Stimulated activated naive CD8-positive, alpha-beta T cell treated with anti-CD3 and anti-CD28 coated beads, Interleukin-15, Interleukin-2, amounts not matched to agents 100 U/mL and 50 U/mL, for 24 hours (primary cell): Measurements from ENCODE around the gene WNT8B.
A peak's percentile ranks its signal among the peaks of the same experiment; 100 is the strongest.

Experiments
- ATAC-seq: fragments of 150-1000 bp; cut with Tn5 transposase; one replicate; pipeline ENCODE4 v1.10.0; 2021
- DNase-seq: peaks from one replicate; pipeline ENCODE4 v3.0.0; 2021

WNT8B gene, protein sequence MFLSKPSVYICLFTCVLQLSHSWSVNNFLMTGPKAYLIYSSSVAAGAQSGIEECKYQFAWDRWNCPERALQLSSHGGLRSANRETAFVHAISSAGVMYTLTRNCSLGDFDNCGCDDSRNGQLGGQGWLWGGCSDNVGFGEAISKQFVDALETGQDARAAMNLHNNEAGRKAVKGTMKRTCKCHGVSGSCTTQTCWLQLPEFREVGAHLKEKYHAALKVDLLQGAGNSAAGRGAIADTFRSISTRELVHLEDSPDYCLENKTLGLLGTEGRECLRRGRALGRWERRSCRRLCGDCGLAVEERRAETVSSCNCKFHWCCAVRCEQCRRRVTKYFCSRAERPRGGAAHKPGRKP

GRCh38 chr10:100462709-100463108 lies at the start of gene WNT8B:
WNT8B (plus strand) TSS chr10:100463009; CDS start chr10:100463169, 160 bp downstream.
- no peak for ATAC-seq
- DNase-seq: no peak

GRCh38 chr10:100413173-100413572 lies 49.6 kb upstream of the WNT8B start:
- no peak for ATAC-seq

GRCh38 chr10:100419911-100420449 lies 42.8 kb upstream of the WNT8B start:
- no peak for ATAC-seq
- no peak for DNase-seq

More at GRCh38 chr10:100413173-100413572, 49.6 kb upstream of the WNT8B start:
- DNase-seq: no peak

DNA sequence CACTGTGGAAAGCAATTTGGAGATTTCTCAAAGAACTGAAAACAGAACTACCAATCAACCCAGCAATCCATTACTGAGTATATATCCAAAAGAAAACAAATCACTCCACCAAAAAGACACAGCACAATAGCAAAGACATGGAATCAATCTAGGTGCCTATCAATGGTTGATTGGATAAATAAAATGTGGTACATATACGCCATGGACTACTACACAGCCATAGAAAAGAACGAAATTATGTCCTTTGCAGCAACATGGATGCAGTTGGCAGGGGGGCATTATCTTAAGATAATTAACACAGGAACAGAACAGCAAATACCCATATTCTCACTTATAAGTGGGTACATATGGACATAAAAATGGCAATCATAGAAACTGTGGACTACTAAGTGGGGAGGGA lies 35.4 kb upstream of the WNT8B start:
- DNase-seq (no peak), ATAC-seq (no peak)

DNA sequence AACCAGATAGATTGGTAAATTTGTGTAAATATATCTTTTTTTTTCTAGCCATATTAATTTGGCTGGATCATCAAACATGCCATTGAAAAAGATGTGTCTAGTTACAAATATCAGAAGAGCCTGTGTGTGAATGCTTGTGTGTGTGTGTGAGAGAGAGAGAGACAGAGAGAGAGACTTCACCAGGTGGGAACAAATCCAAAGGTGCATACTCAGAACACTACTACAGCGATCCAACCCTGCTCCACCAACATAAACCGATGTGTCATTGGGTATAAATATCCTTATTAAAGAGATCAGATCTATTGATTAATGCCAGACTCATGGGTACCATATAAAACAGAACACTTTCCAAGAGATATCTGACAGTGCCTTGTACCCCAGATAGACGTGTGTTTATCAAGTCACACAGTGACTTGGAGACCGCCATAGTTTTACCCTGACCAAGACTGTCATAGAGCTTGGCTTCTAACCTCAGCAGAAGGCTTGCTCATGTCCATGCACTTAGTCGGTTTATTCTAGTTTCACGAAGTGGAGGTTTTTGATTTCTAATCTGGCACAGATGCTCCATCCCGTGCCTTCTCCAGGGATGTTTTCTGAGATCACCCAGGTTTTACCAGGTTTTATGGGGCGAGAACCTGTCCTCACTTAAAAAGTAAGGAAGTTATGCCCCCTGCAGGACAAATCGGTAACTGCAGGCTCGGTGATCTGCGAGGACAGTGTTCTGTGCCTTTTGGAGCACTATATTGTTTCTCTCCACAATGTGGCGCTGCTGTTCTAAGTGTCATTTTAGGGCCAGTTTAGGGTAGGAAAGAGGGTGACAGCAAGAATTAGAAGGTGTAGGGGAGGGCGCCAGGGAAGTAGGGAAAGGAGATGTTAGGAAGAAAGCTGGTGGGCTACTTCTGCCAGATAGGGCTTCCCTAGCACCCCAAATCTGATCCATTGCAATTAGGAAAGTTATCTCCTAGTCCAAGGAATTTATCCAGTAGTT lies 29.3 kb upstream of the WNT8B start:
- DNase-seq (peak; percentile 97), ATAC-seq (peak; percentile 97)

- ATAC-seq (no peak), DNase-seq (no peak)
Observed at GRCh38 chr10:100436255-100436654, 26.6 kb upstream of the WNT8B start.

- no peak for ATAC-seq
- no peak for DNase-seq
Observed at GRCh38 chr10:100438674-100439315, 24.0 kb upstream of the WNT8B start.

DNA sequence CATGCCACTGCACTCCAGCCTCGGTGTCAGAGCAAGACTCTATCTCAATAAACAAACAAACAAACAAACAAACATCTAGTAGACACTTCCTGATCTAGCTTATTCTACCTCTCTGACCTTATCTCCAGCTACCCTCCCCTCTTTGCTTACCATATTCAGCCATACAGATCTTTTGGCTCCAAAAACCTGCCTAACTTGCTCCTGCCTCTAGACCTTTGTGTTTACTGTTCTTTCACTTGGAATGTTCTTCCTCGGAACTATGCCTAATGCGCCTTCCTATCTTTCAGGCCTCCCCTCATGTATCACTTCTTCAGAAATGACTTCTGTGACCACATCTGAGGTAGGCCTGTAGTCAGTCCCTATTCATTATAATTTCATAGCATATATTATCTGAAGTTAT lies 20.3 kb upstream of the WNT8B start:
- DNase-seq (no peak), ATAC-seq (no peak)

DNA sequence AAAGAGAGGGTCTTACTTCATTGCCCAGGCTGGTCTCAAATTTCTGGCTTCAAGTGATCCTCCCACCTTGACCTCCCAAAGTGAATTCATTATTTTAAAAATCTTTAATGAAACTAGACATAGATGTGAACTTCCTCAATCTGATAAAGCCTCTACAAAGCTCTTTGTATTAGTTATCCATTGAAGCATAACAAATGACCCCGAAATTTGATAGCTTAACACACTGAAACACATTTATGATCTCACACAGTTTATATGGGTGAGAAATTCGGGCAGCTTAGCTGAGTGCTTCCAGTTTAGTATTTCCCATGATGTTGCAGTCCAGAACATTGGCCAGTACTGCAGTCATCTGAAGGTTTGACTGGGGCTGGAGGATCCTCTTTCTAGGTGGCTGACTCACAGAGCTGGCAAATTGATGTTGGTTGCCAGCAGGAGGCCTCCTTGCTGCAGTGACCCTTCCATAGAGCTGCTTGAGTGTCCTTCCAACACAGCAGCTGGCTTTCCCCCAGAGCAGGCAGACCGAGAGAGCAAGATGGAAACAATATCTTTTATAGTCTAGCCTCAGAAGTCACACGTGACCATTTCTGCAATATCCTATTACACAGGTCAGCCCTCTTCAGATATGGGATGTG lies 16.6 kb upstream of the WNT8B start:
- ATAC-seq (no peak), DNase-seq (no peak)

- ATAC-seq: no peak
- no peak for DNase-seq
Observed at GRCh38 chr10:100447663-100448062, 15.1 kb upstream of the WNT8B start.

DNA sequence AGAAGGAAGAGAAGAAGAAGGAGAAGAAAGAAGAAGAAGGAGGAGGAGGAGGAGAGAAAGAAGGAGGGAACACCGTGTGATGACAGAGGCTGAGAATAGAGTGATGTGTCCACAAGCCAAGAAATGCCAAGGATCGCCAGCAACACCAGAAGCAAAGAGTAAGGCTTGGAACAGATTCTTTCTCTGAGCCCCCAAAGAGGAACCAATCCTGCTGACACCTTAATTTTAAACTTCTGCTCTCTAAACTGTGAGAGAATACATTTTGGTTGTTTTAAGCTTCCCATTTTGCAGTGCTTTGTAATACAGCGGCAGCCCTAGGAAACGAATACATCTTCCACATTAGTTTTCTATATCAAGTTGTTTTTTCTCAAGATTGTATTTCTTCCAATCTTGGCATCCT lies 13.9 kb upstream of the WNT8B start:
- ATAC-seq: no peak
- DNase-seq: no peak

- ATAC-seq: no peak
- DNase-seq: no peak
Observed at GRCh38 chr10:100468322-100468721, 5.5 kb downstream of the WNT8B start.

GRCh38 chr10:100468978-100469377 lies 6.2 kb downstream of the WNT8B start:
- ATAC-seq (no peak), DNase-seq (no peak)

DNA sequence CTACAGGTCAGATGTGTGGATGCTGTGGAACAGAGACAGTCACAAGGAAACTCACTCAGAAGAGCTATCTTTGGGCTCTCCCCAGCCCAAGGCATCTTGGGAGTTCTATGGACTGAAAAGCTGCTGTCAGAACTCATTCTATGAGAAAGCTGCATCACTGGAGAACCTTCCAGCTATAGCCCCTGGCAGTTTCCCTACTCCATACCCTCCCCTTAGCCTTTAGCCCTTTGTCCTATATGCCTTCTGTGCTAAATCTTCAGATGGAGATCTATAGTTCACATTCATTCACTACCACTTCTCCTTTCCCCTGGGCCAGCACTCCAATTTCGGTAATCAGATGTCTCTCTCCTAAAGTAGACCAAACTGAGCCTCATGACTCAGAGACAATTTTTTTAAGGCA lies 6.9 kb downstream of the WNT8B start:
- no peak for ATAC-seq
- no peak for DNase-seq

GRCh38 chr10:100470367-100470766 lies 7.6 kb downstream of the WNT8B start:
- DNase-seq: no peak
- ATAC-seq: no peak

DNA sequence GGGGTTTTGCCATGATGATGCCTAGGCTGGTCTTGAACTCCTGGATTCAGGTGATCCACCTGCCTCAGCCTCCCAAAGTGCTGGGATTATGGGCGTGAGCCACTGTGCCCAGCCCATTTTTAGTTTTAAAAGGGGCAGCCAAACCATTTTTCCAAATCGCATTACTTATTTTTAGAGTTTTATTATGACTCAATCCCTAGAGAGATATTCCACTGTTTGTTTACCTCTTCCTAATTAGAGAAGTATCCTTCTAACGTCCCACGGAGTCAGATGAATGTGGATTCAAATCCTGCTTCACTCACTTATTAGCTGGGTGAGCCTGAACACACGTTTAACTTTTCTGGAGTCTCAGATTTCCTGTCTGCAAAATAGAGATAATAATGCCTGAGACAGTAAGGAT lies 15.2 kb downstream of the WNT8B start:
- DNase-seq: no peak
- no peak for ATAC-seq

- DNase-seq (no peak), ATAC-seq (no peak)
Observed at GRCh38 chr10:100479037-100479436, 16.2 kb downstream of the WNT8B start.

- ATAC-seq (no peak), DNase-seq (no peak)
Observed at GRCh38 chr10:100480002-100480401, 17.2 kb downstream of the WNT8B start.

DNA sequence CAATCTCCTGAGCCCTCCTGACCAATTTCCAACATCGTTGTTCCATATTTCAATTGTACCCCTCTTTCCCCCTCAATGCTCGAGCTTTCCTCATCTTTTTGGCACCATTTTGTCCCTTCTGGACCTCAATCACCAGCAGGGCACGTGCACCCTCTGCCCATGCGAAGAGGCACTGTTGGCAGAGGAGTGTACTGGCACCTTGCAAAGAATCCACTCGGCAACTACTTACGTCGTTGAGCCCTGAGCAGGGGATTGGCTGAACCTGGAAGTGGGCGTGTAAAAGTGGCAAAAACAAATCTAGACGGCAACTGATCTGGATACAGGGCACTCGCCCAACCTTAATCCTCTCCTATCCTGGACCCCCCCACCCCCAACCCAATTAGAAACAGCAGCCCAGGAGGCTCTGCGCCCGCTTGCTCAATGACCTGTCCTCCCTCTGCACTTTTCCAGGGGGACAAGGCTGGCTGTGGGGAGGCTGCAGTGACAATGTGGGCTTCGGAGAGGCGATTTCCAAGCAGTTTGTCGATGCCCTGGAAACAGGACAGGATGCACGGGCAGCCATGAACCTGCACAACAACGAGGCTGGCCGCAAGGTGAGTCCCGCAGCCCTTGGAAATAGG lies 18.8 kb downstream of the WNT8B start:
- ATAC-seq (peak; percentile 98), DNase-seq (peak; percentile 86)

DNA sequence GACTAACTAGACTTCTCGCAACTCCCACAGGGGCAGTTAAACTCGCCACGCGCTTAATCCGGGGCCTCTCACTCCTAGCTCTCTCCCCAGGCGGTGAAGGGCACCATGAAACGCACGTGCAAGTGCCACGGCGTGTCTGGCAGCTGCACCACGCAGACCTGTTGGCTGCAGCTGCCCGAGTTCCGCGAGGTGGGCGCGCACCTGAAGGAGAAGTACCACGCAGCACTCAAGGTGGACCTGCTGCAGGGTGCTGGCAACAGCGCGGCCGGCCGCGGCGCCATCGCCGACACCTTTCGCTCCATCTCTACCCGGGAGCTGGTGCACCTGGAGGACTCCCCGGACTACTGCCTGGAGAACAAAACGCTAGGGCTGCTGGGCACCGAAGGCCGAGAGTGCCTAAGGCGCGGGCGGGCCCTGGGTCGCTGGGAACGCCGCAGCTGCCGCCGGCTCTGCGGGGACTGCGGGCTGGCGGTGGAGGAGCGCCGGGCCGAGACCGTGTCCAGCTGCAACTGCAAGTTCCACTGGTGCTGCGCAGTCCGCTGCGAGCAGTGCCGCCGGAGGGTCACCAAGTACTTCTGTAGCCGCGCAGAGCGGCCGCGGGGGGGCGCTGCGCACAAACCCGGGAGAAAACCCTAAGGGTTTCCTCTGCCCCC lies 19.5 kb downstream of the WNT8B start:
- ATAC-seq: peak; percentile 61
- DNase-seq: peak; percentile 75

- DNase-seq (no peak), ATAC-seq (no peak)
Observed at GRCh38 chr10:100482834-100483185, 20.0 kb downstream of the WNT8B start.
